ENCODE measurements around the gene ADCY6. TPM values are rescaled to one million over a fixed set of nuclear protein-coding genes. Genes with fewer than 3 reads are reported as not detected.
A peak's percentile ranks its signal among the peaks of the same experiment; 100 is the strongest.

Gene ADCY6
- total RNA-seq, 1 experiment from 2014 or later, result 31.1 TPM

DNA sequence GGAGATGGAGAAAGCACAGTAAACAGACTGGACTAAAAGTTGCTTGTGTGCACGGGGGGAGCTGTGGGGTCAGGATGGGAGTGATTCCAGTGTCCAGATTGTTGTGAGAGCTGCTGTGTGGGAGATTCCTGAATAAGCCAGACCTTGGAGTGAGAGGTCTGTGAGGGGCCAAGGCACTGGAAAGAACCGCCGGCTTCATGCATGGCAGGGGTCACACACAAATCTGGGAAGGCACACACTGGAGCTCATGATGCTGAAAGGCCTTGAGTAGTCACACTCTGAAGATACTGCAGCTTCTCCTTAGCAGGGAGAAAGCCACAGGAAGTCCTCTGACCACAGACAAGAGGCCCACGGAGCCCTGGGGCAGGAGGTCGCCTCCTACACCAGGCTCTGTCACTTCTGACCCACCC is 23.1 kb downstream of the ADCY6 start:
- Histone ChIP-seq H4K91ac (ENCODE audit: insufficient read length, low read depth, low read length) (no peak overlapping the region), H3K14ac (ENCODE audit: insufficient read depth, low read length) (no peak overlapping the region), H3K56ac (ENCODE audit: insufficient read length, low read depth, low read length) (no peak overlapping the region), H3K27me3 (ENCODE audit: insufficient read depth, low read length) (no peaks in the 10 kb centered on the region), H4K20me1 (ENCODE audit: control insufficient read depth, insufficient read depth, insufficient read length) (no peaks in the 10 kb centered on the region), H3K18ac (ENCODE audit: insufficient read length, low read depth, low read length) (no peak overlapping the region), H2BK5ac (ENCODE audit: insufficient read length, low read length) (no peak overlapping the region), H3K9me3 (ENCODE audit: control insufficient read depth, low read depth, low read length) (no peaks in the 10 kb centered on the region), H3K27ac (ENCODE audit: insufficient read length, low read depth, low read length) (no peak overlapping the region), H3K79me2 (ENCODE audit: insufficient read depth, low read length) (no peaks in the 10 kb centered on the region), H3K4me2 (ENCODE audit: insufficient read depth, insufficient read length, low read length) (no peak overlapping the region), H3K4me1 (ENCODE audit: insufficient read depth, low read length) (no peaks in the 10 kb centered on the region), H3K79me1 (ENCODE audit: insufficient read depth, low read depth, low read length, poor library complexity, severe bottlenecking) (no peaks in the 10 kb centered on the region), H3T11ph (ENCODE audit: low read length) (no peak overlapping the region), H4K5ac (ENCODE audit: insufficient read length, low read depth, low read length) (no peak overlapping the region), H4K8ac (replicated peaks; ENCODE audit: insufficient read length, low read depth, low read length) (no peak overlapping the region), H3K4ac (ENCODE audit: low read depth, low read length) (no peak overlapping the region), H2BK12ac (ENCODE audit: insufficient read length, low read depth, low read length) (no peak overlapping the region), H3K23me2 (ENCODE audit: insufficient read length, low read depth, low read length, poor library complexity, severe bottlenecking) (no peaks in the 10 kb centered on the region), H2AK5ac (ENCODE audit: insufficient read length, low read length) (no peak overlapping the region), H2BK120ac (ENCODE audit: low read depth, low read length, poor library complexity, severe bottlenecking) (no peak overlapping the region), H3K23ac (ENCODE audit: insufficient read length, low read depth, low read length) (no peak overlapping the region), H2AFZ (ENCODE audit: low read length) (no peak overlapping the region), H3K9ac (ENCODE audit: extremely low read depth, insufficient read length, low read length) (no peak overlapping the region), H2BK20ac (ENCODE audit: low read depth, low read length, poor library complexity, severe bottlenecking) (no peak overlapping the region), H2BK15ac (ENCODE audit: low read depth, low read length) (no peak overlapping the region)
- Mint-ChIP-seq H3K36me3 (ENCODE audit: insufficient read depth in 1 of 3, low read depth in 3 of 3) (peaks cover 0 to 43% (median 36%) of the 10 kb centered on the region in 3 experiments), H3K27me3 (ENCODE audit: low read depth) (no peaks in the 10 kb centered on the region), H3K9me3 (no peaks in the 10 kb centered on the region), H3K4me1 (peaks cover 25 to 28% of the 10 kb centered on the region in 2 experiments), H3K27ac (peak overlapping the region in 1 of 3 experiments; percentile 59; a peak in 5 of 7 replicates), H3K4me3 (no peak overlapping the region)
- TF ChIP-seq, protein P1, sequence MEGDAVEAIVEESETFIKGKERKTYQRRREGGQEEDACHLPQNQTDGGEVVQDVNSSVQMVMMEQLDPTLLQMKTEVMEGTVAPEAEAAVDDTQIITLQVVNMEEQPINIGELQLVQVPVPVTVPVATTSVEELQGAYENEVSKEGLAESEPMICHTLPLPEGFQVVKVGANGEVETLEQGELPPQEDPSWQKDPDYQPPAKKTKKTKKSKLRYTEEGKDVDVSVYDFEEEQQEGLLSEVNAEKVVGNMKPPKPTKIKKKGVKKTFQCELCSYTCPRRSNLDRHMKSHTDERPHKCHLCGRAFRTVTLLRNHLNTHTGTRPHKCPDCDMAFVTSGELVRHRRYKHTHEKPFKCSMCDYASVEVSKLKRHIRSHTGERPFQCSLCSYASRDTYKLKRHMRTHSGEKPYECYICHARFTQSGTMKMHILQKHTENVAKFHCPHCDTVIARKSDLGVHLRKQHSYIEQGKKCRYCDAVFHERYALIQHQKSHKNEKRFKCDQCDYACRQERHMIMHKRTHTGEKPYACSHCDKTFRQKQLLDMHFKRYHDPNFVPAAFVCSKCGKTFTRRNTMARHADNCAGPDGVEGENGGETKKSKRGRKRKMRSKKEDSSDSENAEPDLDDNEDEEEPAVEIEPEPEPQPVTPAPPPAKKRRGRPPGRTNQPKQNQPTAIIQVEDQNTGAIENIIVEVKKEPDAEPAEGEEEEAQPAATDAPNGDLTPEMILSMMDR (conservative IDR thresholded peaks at IDR 0.05), result no peak
- DNase-seq, result no peak
- no CpG with 5 or more reads among the region's 5 CpGs for WGBS (ENCODE audit: extremely low coverage, insufficient read length, low lambda C conversion rate)
